ENCODE results near the gene SOAT1. TPM values are rescaled to one million over a fixed set of nuclear protein-coding genes. Genes with fewer than 3 reads are reported as not detected.

The SOAT1 gene
- total RNA-seq, 1 experiment from 2014 or later = 33.9 TPM

GRCh38 chr1:179352236-179352635, 58.6 kb downstream of the SOAT1 start:
- no peaks in the 10 kb centered on the region for H3K4me1 ChIP-seq (ENCODE audit: control insufficient read depth in 1 of 2, insufficient read depth in 2 of 2, low read length in 2 of 2)
- H4K20me1 ChIP-seq (ENCODE audit: insufficient read depth) = no peaks in the 10 kb centered on the region
- BruUV-seq (replicated peaks) = no TSS peak
- ChIA-PET POLR2A (no interaction called here), CTCF (no interaction called here), RAD21 (ENCODE audit: low non-redundant PET in 1 of 2, low total read pairs in 2 of 2, uncharacterized antibody in 2 of 2, unreplicated experiment in 2 of 2) (no interaction called here)
- no peak for TF ChIP-seq ATF3 (IDR thresholded peaks at IDR 0.05)
- no peak for TF ChIP-seq CTCF (IDR thresholded peaks at IDR 0.05 in 2 of 3, conservative IDR thresholded peaks at IDR 0.05 in 1 of 3; ENCODE audit: borderline replicate concordance in 1 of 3, insufficient read depth in 1 of 3, low read depth in 2 of 3, low read length in 2 of 3)
- no peak for TF ChIP-seq SRF (IDR thresholded peaks at IDR 0.05; ENCODE audit: low read depth)
- TF ChIP-seq MAX (IDR thresholded peaks at IDR 0.05) = no peak
- no peaks in the 10 kb centered on the region for H3K9me2 ChIP-seq (ENCODE audit: insufficient read depth)
- intact Hi-C loops (cut with micrococcal nuclease) = no loop called here
- no peak for ATAC-seq
- no peak for DNase-seq (ENCODE audit: low read depth, low spot score)
- H3K4me3 ChIP-seq (replicated peaks in 1 of 2; ENCODE audit: low read depth in 1 of 2, low read length in 2 of 2) = no peak overlapping the region
- no peak overlapping the region for H3K4me2 ChIP-seq (ENCODE audit: low read length)
- no peak overlapping the region for H2AFZ ChIP-seq (ENCODE audit: low read depth, low read length, poor library complexity, severe bottlenecking)
- H3K36me3 ChIP-seq (ENCODE audit: control insufficient read depth in 1 of 2, insufficient read depth in 2 of 2, low read length in 2 of 2) = peaks cover 0 to 22% of the 10 kb centered on the region in 2 experiments
- H3K9ac ChIP-seq (ENCODE audit: low read length) = no peak overlapping the region
- no peaks in the 10 kb centered on the region for H3K79me2 ChIP-seq (ENCODE audit: insufficient read depth, low read length)
- no peaks in the 10 kb centered on the region for H3K9me3 ChIP-seq (ENCODE audit: control insufficient read depth in 1 of 2, insufficient read depth in 1 of 2, low read depth in 1 of 2, low read length in 2 of 2)
- H3K27ac ChIP-seq (ENCODE audit: low read depth, low read length) = no peak overlapping the region
- H3K27me3 ChIP-seq (ENCODE audit: insufficient read depth, low read length) = no peaks in the 10 kb centered on the region

- Histone ChIP-seq H3K36me3 (ENCODE audit: control insufficient read depth in 1 of 2, insufficient read depth in 2 of 2, low read length in 2 of 2) (peaks cover 0 to 20% of the 10 kb centered on the region in 2 experiments), H3K27me3 (ENCODE audit: insufficient read depth, low read length) (no peaks in the 10 kb centered on the region), H2AFZ (ENCODE audit: low read depth, low read length, poor library complexity, severe bottlenecking) (no peak overlapping the region), H3K9me3 (ENCODE audit: control insufficient read depth in 1 of 2, insufficient read depth in 1 of 2, low read depth in 1 of 2, low read length in 2 of 2) (no peaks in the 10 kb centered on the region), H3K4me3 (replicated peaks in 1 of 2; ENCODE audit: low read depth in 1 of 2, low read length in 2 of 2) (no peak overlapping the region), H3K9me2 (ENCODE audit: insufficient read depth) (no peaks in the 10 kb centered on the region), H3K4me2 (ENCODE audit: low read length) (no peak overlapping the region), H3K9ac (ENCODE audit: low read length) (no peak overlapping the region), H3K79me2 (ENCODE audit: insufficient read depth, low read length) (no peaks in the 10 kb centered on the region), H3K27ac (ENCODE audit: low read depth, low read length) (no peak overlapping the region), H4K20me1 (ENCODE audit: insufficient read depth) (no peaks in the 10 kb centered on the region), H3K4me1 (ENCODE audit: control insufficient read depth in 1 of 2, insufficient read depth in 2 of 2, low read length in 2 of 2) (no peaks in the 10 kb centered on the region)
- CTCF ChIA-PET = no interaction called here
- ATAC-seq (no peak), DNase-seq (ENCODE audit: low read depth, low spot score) (no peak)
- intact Hi-C loops (cut with micrococcal nuclease) = no loop called here
- POLR2A ChIA-PET = no interaction called here
- no TSS peak for BruUV-seq (replicated peaks)
- RAD21 ChIA-PET (ENCODE audit: low non-redundant PET in 1 of 2, low total read pairs in 2 of 2, uncharacterized antibody in 2 of 2, unreplicated experiment in 2 of 2) = no interaction called here
- TF ChIP-seq POLR2A (IDR thresholded peaks at IDR 0.05; ENCODE audit: borderline replicate concordance, extremely low read depth, insufficient read depth, insufficient read length) (no peak), EZH2phosphoT487 (IDR thresholded peaks at IDR 0.05; ENCODE audit: borderline replicate concordance) (no peak), JUND (IDR thresholded peaks at IDR 0.05) (no peak), EGR1 (IDR thresholded peaks at IDR 0.05; ENCODE audit: low read depth) (no peak), YY1 (IDR thresholded peaks at IDR 0.05; ENCODE audit: extremely low read depth, insufficient replicate concordance, low read depth, low read length) (no peak), MAX (IDR thresholded peaks at IDR 0.05) (no peak), ATF3 (IDR thresholded peaks at IDR 0.05) (no peak), SRF (IDR thresholded peaks at IDR 0.05; ENCODE audit: low read depth) (no peak), ELF1 (IDR thresholded peaks at IDR 0.05; ENCODE audit: borderline replicate concordance, low read depth) (no peak), REST (IDR thresholded peaks at IDR 0.05; ENCODE audit: low read depth) (no peak)
These were observed 59.9 kb downstream of the SOAT1 start for GRCh38 chr1:179353546-179353945.

Measured in HCT116 (cell line).